Liver (tissue), 9 donors: ENCODE measurements around the gene CBX4. TPM values are rescaled to one million over a fixed set of nuclear protein-coding genes. Genes with fewer than 3 reads are reported as not detected.

ENCODE experiments used
- DNase-seq: peaks from one replicate; pipeline ENCODE4 v3.0.0-alpha.2; 2017; ENCODE audit warnings: low spot score
- H3K27ac ChIP-seq, 2 donors: one replicate each; pipeline ENCODE4 v1.7.0; 2013; ENCODE audit warnings: inconsistent platforms in 2 of 2, low read length in 2 of 2, control low read depth in 1 of 2, low read depth in 1 of 2, mild to moderate bottlenecking in 1 of 2
- H3K27me3 ChIP-seq, 4 donors: one replicate each; pipeline versions ENCODE4 v1.6.1 to v1.7.0; 2013; ENCODE audit warnings: low read length in 3 of 4, inconsistent platforms in 1 of 4, mild to moderate bottlenecking in 1 of 4, moderate library complexity in 1 of 4; ENCODE audit not compliant: control insufficient read depth in 4 of 4, insufficient read depth in 4 of 4
- H3K36me3 ChIP-seq, 4 donors: one replicate each; pipeline versions ENCODE4 v1.6.1 to v1.7.0; 2013; ENCODE audit warnings: low read length in 3 of 4, mild to moderate bottlenecking in 3 of 4, low read depth in 1 of 4, moderate library complexity in 1 of 4; ENCODE audit not compliant: control insufficient read depth in 4 of 4, insufficient read depth in 3 of 4
- H3K4me1 ChIP-seq, 4 donors: one replicate each; pipeline versions ENCODE4 v1.6.1 to v1.7.0; 2013; ENCODE audit warnings: low read length in 3 of 4, mild to moderate bottlenecking in 3 of 4, moderate library complexity in 1 of 4; ENCODE audit not compliant: control insufficient read depth in 4 of 4, insufficient read depth in 4 of 4
- H3K4me3 ChIP-seq, 3 donors: one replicate each; pipeline versions ENCODE4 v1.6.1 to v1.7.0; 2013; ENCODE audit warnings: low read length in 3 of 3, control low read depth in 1 of 3, low read depth in 1 of 3, mild to moderate bottlenecking in 1 of 3
- H3K9ac ChIP-seq, 2 donors: one replicate each; pipeline ENCODE4 v1.7.0; 2013; ENCODE audit warnings: low read length in 2 of 2, mild to moderate bottlenecking in 2 of 2, moderate library complexity in 2 of 2, control low read depth in 1 of 2, low read depth in 1 of 2
- H3K9me3 ChIP-seq, 4 donors: one replicate each; pipeline versions ENCODE4 v1.6.1 to v1.7.0; 2013; ENCODE audit warnings: low read length in 3 of 4; ENCODE audit not compliant: control insufficient read depth in 4 of 4
- EGR1 ChIP-seq, 2 donors: IDR thresholded peaks; 2 replicates each; pipeline ENCODE4 v1.6.1; 2016 to 2018; ENCODE audit warnings: antibody characterized with exemption in 2 of 2, low read depth in 2 of 2
- FOXA1 ChIP-seq: IDR thresholded peaks from 2 replicates; pipeline ENCODE4 v1.6.1; 2016; ENCODE audit warnings: antibody characterized with exemption
- FOXA2 ChIP-seq: IDR thresholded peaks from 2 replicates; pipeline ENCODE4 v1.6.1; 2016; ENCODE audit warnings: antibody characterized with exemption
- GABPA ChIP-seq, 2 donors: IDR thresholded peaks in 1 of 2; conservative IDR thresholded peaks in 1 of 2; 2 replicates each; pipeline ENCODE4 v1.6.1; 2016; ENCODE audit warnings: antibody characterized with exemption in 2 of 2, mild to moderate bottlenecking in 1 of 2, moderate library complexity in 1 of 2
- HNF4A ChIP-seq, 2 donors: conservative IDR thresholded peaks; 2 replicates each; pipeline ENCODE4 v1.6.1; 2016; ENCODE audit warnings: antibody characterized with exemption in 2 of 2, mild to moderate bottlenecking in 2 of 2
- HNF4G ChIP-seq: IDR thresholded peaks from 2 replicates; pipeline ENCODE4 v1.6.1; 2016; ENCODE audit warnings: antibody characterized with exemption
- JUND ChIP-seq, 2 donors: IDR thresholded peaks; 2 replicates each; pipeline ENCODE4 v1.6.1; 2016; ENCODE audit warnings: antibody characterized with exemption in 2 of 2
- MAX ChIP-seq: IDR thresholded peaks from 2 replicates; pipeline ENCODE4 v1.6.1; 2016; ENCODE audit warnings: antibody characterized with exemption
- NR2F2 ChIP-seq: IDR thresholded peaks from 2 replicates; pipeline ENCODE4 v1.6.1; 2016; ENCODE audit warnings: antibody characterized with exemption
- RAD21 ChIP-seq, 2 donors: IDR thresholded peaks; 2 replicates each; pipeline ENCODE4 v1.6.1; 2016; ENCODE audit warnings: antibody characterized with exemption in 2 of 2, mild to moderate bottlenecking in 2 of 2
- REST ChIP-seq: IDR thresholded peaks from 2 replicates; pipeline ENCODE4 v1.6.1; 2016; ENCODE audit warnings: antibody characterized with exemption, mild to moderate bottlenecking
- RXRA ChIP-seq, 2 donors: IDR thresholded peaks; 2 replicates each; pipeline ENCODE4 v1.6.1; 2017 to 2018; ENCODE audit warnings: antibody characterized with exemption in 2 of 2, mild to moderate bottlenecking in 1 of 2
- SP1 ChIP-seq: IDR thresholded peaks from 2 replicates; pipeline ENCODE4 v1.6.1; 2018; ENCODE audit warnings: antibody characterized with exemption, mild to moderate bottlenecking
- TAF1 ChIP-seq: conservative IDR thresholded peaks from 2 replicates; pipeline ENCODE4 v1.6.1; 2016; ENCODE audit warnings: antibody characterized with exemption, mild to moderate bottlenecking
- YY1 ChIP-seq: IDR thresholded peaks from 2 replicates; pipeline ENCODE4 v1.6.1; 2016; ENCODE audit warnings: antibody characterized with exemption, mild to moderate bottlenecking
- WGBS: extraction: QIAGEN DNeasy Blood & Tissue Kit; methylation state at CpG from one replicate; pipeline ENCODE4 v1.1.7; 2013; 5-methylcytosine and 5-hydroxymethylcytosine counted together
- polyA plus RNA-seq, 2 donors: library from polyadenylated mRNA; stranded (reverse) in 1 of 2; unstranded in 1 of 2; fragments of 200-250 nt in 1 of 2; fragments of >200 nt in 1 of 2; fragmentation: Nextera tagmentation in 1 of 2; extraction: Ambion mirVana in 1 of 2; gene quantifications; one replicate each; pipeline versions ENCODE4 v1.2.1 to v1.2.3, GENCODE V29; 2013 to 2015
- total RNA-seq, 2 donors: library from RNA; depleted of rRNA; stranded (reverse); fragments of >200 nt; gene quantifications; one replicate each; pipeline ENCODE4 v1.2.3, GENCODE V29; 2014
- TF ChIP-seq, protein P1 (sequence below): IDR thresholded peaks from 2 replicates; pipeline ENCODE4 v1.6.1; 2016; ENCODE audit warnings: antibody characterized with exemption
- TF ChIP-seq, protein P2 (sequence below): IDR thresholded peaks from 2 replicates; pipeline ENCODE4 v1.6.1; 2016; ENCODE audit warnings: antibody characterized with exemption
- TF ChIP-seq, protein P3 (sequence below): fragments of 150-350 bp; IDR thresholded peaks from 2 replicates; pipeline ENCODE4 v1.5.1; 2017; ENCODE audit warnings: improper control_type of control experiment, low read depth, low read length; ENCODE audit not compliant: missing input control
- donor health status: healthy.
- donor health status: healthy.
- donor health status: healthy.
- donor health status: healthy.
- donor health status: healthy.

Gene CBX4
- total and polyA plus RNA-seq, 4 donors, result 4.8 to 8.9 (median 6.3) TPM

DNA sequence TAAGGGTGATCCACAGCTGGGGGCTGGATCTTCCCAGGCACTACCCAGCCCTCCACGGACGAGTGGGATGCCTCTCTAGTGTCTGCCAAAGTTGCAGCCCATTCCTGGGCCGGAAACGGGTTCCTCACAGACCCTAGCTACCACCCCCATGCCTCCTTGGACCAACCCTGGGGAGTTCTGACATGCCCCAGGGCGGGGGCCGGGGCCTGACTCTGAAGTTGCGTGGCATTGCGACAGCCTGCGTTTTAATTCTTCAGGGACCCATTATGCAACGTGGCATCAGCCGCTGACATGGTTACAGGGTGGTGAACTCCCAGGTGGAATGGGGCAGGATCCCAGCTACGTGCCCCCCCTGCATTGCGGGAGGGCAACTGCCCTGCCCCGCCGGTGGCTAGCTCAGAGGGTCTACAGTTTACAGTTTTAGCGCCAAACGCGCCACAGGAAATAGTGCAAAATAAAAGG lies 2.7 kb downstream of the CBX4 start:
- Histone ChIP-seq H3K9me3 (no peaks in the 10 kb centered on the region), H3K36me3 (peaks cover 0 to 4% (median 1%) of the 10 kb centered on the region in 4 donors), H3K4me3 (peak overlapping the region; percentile 47 to 66 (median 63)), H3K27ac (peak overlapping the region; percentile 79 to 94), H3K4me1 (peaks cover 37 to 77% (median 48%) of the 10 kb centered on the region in 4 donors), H3K27me3 (no peaks in the 10 kb centered on the region), H3K9ac (no peak overlapping the region)
- DNase-seq, result no peak
- 14% methylated on average over 18 of the region's 18 CpGs for WGBS
- no peak for TF ChIP-seq FOXA1
- TF ChIP-seq HNF4A (conservative IDR thresholded peaks at IDR 0.05), result peak in 1 of 2 donors; percentile 49
- TF ChIP-seq HNF4G, result no peak
- TF ChIP-seq YY1, result no peak
- TF ChIP-seq TAF1, result no peak
- TF ChIP-seq NR2F2, result no peak
- TF ChIP-seq SP1, result no peak
- TF ChIP-seq, protein P1, sequence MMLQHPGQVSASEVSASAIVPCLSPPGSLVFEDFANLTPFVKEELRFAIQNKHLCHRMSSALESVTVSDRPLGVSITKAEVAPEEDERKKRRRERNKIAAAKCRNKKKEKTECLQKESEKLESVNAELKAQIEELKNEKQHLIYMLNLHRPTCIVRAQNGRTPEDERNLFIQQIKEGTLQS, result no peak
- TF ChIP-seq, protein P2, sequence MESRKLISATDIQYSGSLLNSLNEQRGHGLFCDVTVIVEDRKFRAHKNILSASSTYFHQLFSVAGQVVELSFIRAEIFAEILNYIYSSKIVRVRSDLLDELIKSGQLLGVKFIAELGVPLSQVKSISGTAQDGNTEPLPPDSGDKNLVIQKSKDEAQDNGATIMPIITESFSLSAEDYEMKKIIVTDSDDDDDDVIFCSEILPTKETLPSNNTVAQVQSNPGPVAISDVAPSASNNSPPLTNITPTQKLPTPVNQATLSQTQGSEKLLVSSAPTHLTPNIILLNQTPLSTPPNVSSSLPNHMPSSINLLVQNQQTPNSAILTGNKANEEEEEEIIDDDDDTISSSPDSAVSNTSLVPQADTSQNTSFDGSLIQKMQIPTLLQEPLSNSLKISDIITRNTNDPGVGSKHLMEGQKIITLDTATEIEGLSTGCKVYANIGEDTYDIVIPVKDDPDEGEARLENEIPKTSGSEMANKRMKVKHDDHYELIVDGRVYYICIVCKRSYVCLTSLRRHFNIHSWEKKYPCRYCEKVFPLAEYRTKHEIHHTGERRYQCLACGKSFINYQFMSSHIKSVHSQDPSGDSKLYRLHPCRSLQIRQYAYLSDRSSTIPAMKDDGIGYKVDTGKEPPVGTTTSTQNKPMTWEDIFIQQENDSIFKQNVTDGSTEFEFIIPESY, result no peak
- TF ChIP-seq GABPA (IDR thresholded peaks at IDR 0.05 in 1 of 2, conservative IDR thresholded peaks at IDR 0.05 in 1 of 2), result no peak
- TF ChIP-seq JUND (IDR thresholded peaks at IDR 0.05), result no peak
- TF ChIP-seq RAD21 (IDR thresholded peaks at IDR 0.05), result peak in 1 of 2 donors; percentile 13
- TF ChIP-seq RXRA (IDR thresholded peaks at IDR 0.05), result peak; percentile 23 to 72
- peak; percentile 34 for TF ChIP-seq REST
- TF ChIP-seq FOXA2, result no peak
- TF ChIP-seq, protein P3, sequence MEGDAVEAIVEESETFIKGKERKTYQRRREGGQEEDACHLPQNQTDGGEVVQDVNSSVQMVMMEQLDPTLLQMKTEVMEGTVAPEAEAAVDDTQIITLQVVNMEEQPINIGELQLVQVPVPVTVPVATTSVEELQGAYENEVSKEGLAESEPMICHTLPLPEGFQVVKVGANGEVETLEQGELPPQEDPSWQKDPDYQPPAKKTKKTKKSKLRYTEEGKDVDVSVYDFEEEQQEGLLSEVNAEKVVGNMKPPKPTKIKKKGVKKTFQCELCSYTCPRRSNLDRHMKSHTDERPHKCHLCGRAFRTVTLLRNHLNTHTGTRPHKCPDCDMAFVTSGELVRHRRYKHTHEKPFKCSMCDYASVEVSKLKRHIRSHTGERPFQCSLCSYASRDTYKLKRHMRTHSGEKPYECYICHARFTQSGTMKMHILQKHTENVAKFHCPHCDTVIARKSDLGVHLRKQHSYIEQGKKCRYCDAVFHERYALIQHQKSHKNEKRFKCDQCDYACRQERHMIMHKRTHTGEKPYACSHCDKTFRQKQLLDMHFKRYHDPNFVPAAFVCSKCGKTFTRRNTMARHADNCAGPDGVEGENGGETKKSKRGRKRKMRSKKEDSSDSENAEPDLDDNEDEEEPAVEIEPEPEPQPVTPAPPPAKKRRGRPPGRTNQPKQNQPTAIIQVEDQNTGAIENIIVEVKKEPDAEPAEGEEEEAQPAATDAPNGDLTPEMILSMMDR, result no peak
- TF ChIP-seq MAX, result peak; percentile 19
- TF ChIP-seq EGR1 (IDR thresholded peaks at IDR 0.05; ENCODE audit: low read depth in 2 of 2), result no peak
